Mucosa of descending colon (tissue), 3 donors: ENCODE data around the gene SLC25A10. TPM values are rescaled to one million over a fixed set of nuclear protein-coding genes. Genes with fewer than 3 reads are reported as not detected.

Source experiments
- ATAC-seq: fragments of 200-7000 bp; cut with Tn5 transposase; one replicate; pipeline ENCODE4 v1.9.1; 2020; ENCODE audit warnings: mild to moderate bottlenecking, moderate library complexity
- DNase-seq, 3 donors: peaks; one replicate each; pipeline ENCODE4 v3.0.0-alpha.2; 2020
- H3K36me3 ChIP-seq: fragments of 200-600 bp; one replicate; pipeline ENCODE4 v1.8.0; 2021; ENCODE audit warnings: low read depth, mild to moderate bottlenecking
- H3K4me1 ChIP-seq: fragments of 200-600 bp; one replicate; pipeline ENCODE4 v1.8.0; 2021; ENCODE audit warnings: low read depth, mild to moderate bottlenecking
- H3K4me3 ChIP-seq: fragments of 200-600 bp; one replicate; pipeline ENCODE4 v1.8.0; 2021; ENCODE audit warnings: mild to moderate bottlenecking
- H3K9me3 ChIP-seq: fragments of 200-600 bp; one replicate; pipeline ENCODE4 v1.8.0; 2021; ENCODE audit warnings: mild to moderate bottlenecking
- intact Hi-C, 2 donors: fragments of 100-400 bp; cut with DNase I in 1 of 2; cut with micrococcal nuclease in 1 of 2; formaldehyde crosslinking; loops; one replicate each; pipeline versions ENCODE4 v1.11.0 to v1.11.1; 2022; cut with DNase I, micrococcal nuclease
- total RNA-seq, 3 donors: library from RNA; stranded (reverse); fragmentation: NEBNext Ultra II Directional in 2 of 3; extraction: Animal tissue kit (Norgen Biotek cat#: 25700) in 2 of 3; gene quantifications; one replicate each; pipeline versions ENCODE4 v1.2.1 to v1.2.4, GENCODE V29; 2021 to 2023
- TF ChIP-seq, protein P1 (sequence below): fragments of 200-600 bp; IDR thresholded peaks from one replicate; pipeline ENCODE4 v1.8.0; 2022; ENCODE audit warnings: antibody characterized with exemption, mild to moderate bottlenecking
- donor health status: DM: no; HTN: no; CAD: no; lungs with moderate emphysema.
- donor health status: DM: no; HTN: no; CAD: no.
- donor health status: DM: no; HTN: yes; CAD: no.

SLC25A10 gene
- total RNA-seq, 3 donors from 2014 or later = 22.9 to 61.6 (median 57.6) TPM

- H3K4me3 ChIP-seq = no peak overlapping the region
- ATAC-seq (peak; percentile 91), DNase-seq (peak; percentile 87 to 92 (median 88))
Observed at GRCh38 chr17:81733507-81734404, 21.7 kb downstream of the SLC25A10 start.

DNA sequence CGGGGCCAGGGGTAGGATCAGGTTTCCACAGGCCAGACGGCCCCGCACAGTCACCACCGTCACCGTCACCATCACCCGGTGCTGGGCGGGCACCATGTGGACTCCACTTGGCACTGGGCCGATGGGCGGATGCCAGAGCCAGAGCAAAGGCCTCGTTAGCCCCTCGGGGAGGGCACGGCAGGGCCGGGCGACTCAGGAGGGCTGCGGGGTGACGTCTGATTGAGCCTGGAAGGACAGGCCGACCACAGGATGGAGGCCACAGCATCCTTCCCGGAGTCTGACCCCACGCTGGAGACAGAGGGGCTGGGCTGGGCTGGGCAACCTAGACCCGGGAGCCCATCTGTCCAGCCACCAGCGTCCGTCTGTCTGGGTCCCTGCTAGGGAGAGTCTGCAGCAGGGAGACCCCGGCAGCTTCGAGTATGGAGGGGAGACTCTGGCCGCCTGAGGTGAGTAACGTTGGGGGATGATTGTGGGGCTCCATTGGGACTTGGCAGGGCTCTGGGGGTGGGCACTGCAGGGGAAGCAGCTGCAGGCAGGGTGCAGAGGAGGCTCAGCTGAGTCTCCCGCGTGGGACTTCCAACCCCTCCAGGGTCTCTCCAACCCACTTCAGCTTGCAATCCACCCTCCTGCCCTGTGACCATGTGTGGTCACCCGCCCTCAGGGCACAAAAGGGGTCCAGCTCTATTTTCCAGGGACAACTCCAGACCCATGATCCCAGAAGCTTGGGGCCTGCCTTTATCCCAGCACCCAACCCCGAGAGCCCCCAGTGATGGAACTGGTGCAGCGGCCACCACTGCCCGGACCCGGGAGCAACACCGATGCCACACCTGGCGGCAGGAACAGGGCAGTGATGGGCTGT is 22.6 kb downstream of the SLC25A10 start:
- Histone ChIP-seq H3K36me3 (no peaks in the 10 kb centered on the region), H3K9me3 (no peaks in the 10 kb centered on the region), H3K4me1 (peaks cover 30% of the 10 kb centered on the region), H3K4me3 (no peak overlapping the region)
- TF ChIP-seq, protein P1, sequence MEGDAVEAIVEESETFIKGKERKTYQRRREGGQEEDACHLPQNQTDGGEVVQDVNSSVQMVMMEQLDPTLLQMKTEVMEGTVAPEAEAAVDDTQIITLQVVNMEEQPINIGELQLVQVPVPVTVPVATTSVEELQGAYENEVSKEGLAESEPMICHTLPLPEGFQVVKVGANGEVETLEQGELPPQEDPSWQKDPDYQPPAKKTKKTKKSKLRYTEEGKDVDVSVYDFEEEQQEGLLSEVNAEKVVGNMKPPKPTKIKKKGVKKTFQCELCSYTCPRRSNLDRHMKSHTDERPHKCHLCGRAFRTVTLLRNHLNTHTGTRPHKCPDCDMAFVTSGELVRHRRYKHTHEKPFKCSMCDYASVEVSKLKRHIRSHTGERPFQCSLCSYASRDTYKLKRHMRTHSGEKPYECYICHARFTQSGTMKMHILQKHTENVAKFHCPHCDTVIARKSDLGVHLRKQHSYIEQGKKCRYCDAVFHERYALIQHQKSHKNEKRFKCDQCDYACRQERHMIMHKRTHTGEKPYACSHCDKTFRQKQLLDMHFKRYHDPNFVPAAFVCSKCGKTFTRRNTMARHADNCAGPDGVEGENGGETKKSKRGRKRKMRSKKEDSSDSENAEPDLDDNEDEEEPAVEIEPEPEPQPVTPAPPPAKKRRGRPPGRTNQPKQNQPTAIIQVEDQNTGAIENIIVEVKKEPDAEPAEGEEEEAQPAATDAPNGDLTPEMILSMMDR = no peak
- intact Hi-C loops = no loop called here
- ATAC-seq = peak; percentile 73
- DNase-seq = peak; percentile 88 to 92 (median 91)

More at GRCh38 chr17:81733507-81734404, 21.7 kb downstream of the SLC25A10 start:
- peaks cover 30% of the 10 kb centered on the region for H3K4me1 ChIP-seq
- TF ChIP-seq, protein P1 = peak; percentile 90
- intact Hi-C loops = no loop called here
- H3K9me3 ChIP-seq = no peaks in the 10 kb centered on the region
- no peaks in the 10 kb centered on the region for H3K36me3 ChIP-seq

DNA sequence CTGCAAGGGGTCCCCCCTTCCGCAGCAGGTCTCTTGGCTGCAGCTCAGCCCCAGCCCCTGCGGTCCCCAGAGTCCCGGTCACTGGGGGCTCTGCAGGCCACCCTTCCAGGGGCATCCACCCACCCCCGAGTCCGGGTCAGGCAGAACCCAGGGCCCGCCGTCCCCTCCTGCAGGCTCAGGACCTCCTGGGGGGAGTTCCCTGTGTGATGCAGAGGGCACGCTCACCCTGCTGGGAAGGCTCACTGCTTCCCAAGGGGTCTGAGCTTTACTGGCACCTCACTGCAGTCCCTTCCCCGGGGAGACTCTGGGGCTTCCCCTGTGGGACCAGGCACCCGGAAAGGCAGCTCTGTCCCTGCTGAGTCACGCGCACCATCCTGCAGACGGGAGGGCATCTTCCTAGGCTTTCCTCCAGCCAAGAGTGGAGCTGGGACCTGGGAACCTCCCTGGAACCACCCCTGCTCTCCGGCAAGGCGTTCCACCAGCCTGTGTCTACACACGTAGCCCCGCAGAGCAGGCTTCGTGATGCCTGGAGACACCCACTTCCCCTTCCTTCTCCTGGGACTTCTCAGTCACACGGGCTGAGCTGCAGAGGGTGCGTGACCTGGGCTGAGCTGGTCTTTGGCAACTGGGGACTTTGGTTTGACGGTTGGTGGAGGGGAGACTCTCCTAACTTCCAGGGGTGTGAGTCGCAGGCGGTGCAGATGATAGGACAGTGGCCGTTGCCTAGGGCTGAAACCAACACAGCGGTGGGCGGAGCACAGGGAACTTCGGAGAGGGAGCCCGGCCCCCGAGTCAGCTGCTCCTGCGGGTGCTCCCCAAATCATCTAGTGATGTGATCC is 23.4 kb downstream of the SLC25A10 start:
- peak; percentile 64 for ATAC-seq
- intact Hi-C loops = no loop called here
- Histone ChIP-seq H3K36me3 (no peaks in the 10 kb centered on the region), H3K4me3 (no peak overlapping the region), H3K4me1 (peaks cover 30% of the 10 kb centered on the region), H3K9me3 (no peaks in the 10 kb centered on the region)
- DNase-seq = peak; percentile 60 to 75 (median 73)
- TF ChIP-seq, protein P1 = no peak

GRCh38 chr17:81737947-81738800 is 26.1 kb downstream of the SLC25A10 start:
- no peak overlapping the region for H3K4me3 ChIP-seq
- ATAC-seq = no peak
- TF ChIP-seq, protein P1 = no peak

More at GRCh38 chr17:81737947-81738800, 26.1 kb downstream of the SLC25A10 start:
- Histone ChIP-seq H3K36me3 (no peaks in the 10 kb centered on the region), H3K4me1 (peaks cover 30% of the 10 kb centered on the region), H3K9me3 (no peaks in the 10 kb centered on the region)
- DNase-seq = no peak
- intact Hi-C loops = no loop called here
